Measurements from ENCODE around the gene SLC7A5. TPM values are rescaled to one million over a fixed set of nuclear protein-coding genes. Genes with fewer than 3 reads are reported as not detected.

Gene SLC7A5
- total and polyA plus RNA-seq, 2 of the 13 experiments (the other 11 are each of a cell fraction or from before 2014, with no cell fraction given), result 79.6 to 155 TPM

GRCh38 chr16:87789437-87790291 is 79.6 kb downstream of the SLC7A5 start (continued):
- TF ChIP-seq ZNF704 (CRISPR knock-in tag; IDR thresholded peaks at IDR 0.05; ENCODE audit: borderline replicate concordance) (0 out of 2 replicates have a peak, but pooled peaks have one; percentile 46), PPARG (CRISPR knock-in tag; conservative IDR thresholded peaks at IDR 0.05) (peak; percentile 48; the same call in 1 of the 2 replicates), SP140L (CRISPR knock-in tag; IDR thresholded peaks at IDR 0.05; ENCODE audit: borderline replicate concordance) (peak; percentile 66; the same call in 1 of the 2 replicates), ZNF589 (CRISPR knock-in tag; conservative IDR thresholded peaks at IDR 0.05) (no peak; the same call in 1 of the 2 replicates), ZNF552 (CRISPR knock-in tag; IDR thresholded peaks at IDR 0.05; ENCODE audit: borderline replicate concordance) (peak; percentile 24; the same call in 1 of the 2 replicates), GTF2F1 (IDR thresholded peaks at IDR 0.05; ENCODE audit: low read length) (no peak), ZC3H13 (CRISPR knock-in tag; IDR thresholded peaks at IDR 0.05) (0 out of 2 replicates have a peak, but pooled peaks have one; percentile 37), CHD4 (IDR thresholded peaks at IDR 0.05; ENCODE audit: borderline replicate concordance, low read length) (no peak; the same call in 1 of the 2 replicates), AKAP8 (CRISPR knock-in tag; IDR thresholded peaks at IDR 0.05) (0 out of 2 replicates have a peak, but pooled peaks have one; percentile 36), ZNF720 (CRISPR knock-in tag; IDR thresholded peaks at IDR 0.05) (no peak), FOXK1 (CRISPR knock-in tag; IDR thresholded peaks at IDR 0.05; ENCODE audit: borderline replicate concordance, low read depth) (peak; percentile 52; the same call in 1 of the 2 replicates), ZKSCAN1 (IDR thresholded peaks at IDR 0.05; ENCODE audit: low read length) (peak; percentile 61; the same call in 1 of the 2 replicates), NR2F6 (IDR thresholded peaks at IDR 0.05) (peak; percentile 65), NR2F6 (CRISPR knock-in tag; IDR thresholded peaks at IDR 0.05) (peak; percentile 82), ZNF737 (CRISPR knock-in tag; IDR thresholded peaks at IDR 0.05; ENCODE audit: borderline replicate concordance) (peak; percentile 61; the same call in 1 of the 2 replicates), MAFF (IDR thresholded peaks at IDR 0.05; ENCODE audit: low read depth, low read length) (peak; percentile 35; the same call in 1 of the 2 replicates), NR2F2 (IDR thresholded peaks at IDR 0.05; ENCODE audit: borderline replicate concordance, low read depth) (no peak), TCF7 (IDR thresholded peaks at IDR 0.05; ENCODE audit: low read depth) (0 out of 2 replicates have a peak, but pooled peaks have one; percentile 4), ZNF460 (CRISPR knock-in tag; IDR thresholded peaks at IDR 0.05; ENCODE audit: borderline replicate concordance) (peak; percentile 61; the same call in 1 of the 2 replicates), ZXDC (CRISPR knock-in tag; IDR thresholded peaks at IDR 0.05) (no peak), ZNF446 (CRISPR knock-in tag; IDR thresholded peaks at IDR 0.05) (peak; percentile 12; the same call in 1 of the 2 replicates), RORA (CRISPR knock-in tag; IDR thresholded peaks at IDR 0.05) (no peak), SALL2 (CRISPR knock-in tag; IDR thresholded peaks at IDR 0.05) (no peak; the same call in 1 of the 2 replicates), SKIL (CRISPR knock-in tag; IDR thresholded peaks at IDR 0.05; ENCODE audit: borderline replicate concordance) (peak; percentile 18; the same call in 1 of the 2 replicates), RCOR2 (CRISPR knock-in tag; IDR thresholded peaks at IDR 0.05) (peak; percentile 47; the same call in 1 of the 2 replicates)
